B cell (primary cell): Measurements from ENCODE around the gene KCNC1.

ENCODE experiments used
- EZH2 ChIP-seq: IDR thresholded peaks from 2 replicates; pipeline ENCODE4 v1.6.1; 2012; ENCODE audit warnings: borderline replicate concordance, low read depth, mild to moderate bottlenecking, moderate library complexity, low read length; ENCODE audit not compliant: insufficient read depth, poor library complexity, severe bottlenecking
- TF ChIP-seq, protein P1 (sequence below): fragments of 200-600 bp; IDR thresholded peaks from one replicate; pipeline ENCODE4 v1.8.0; 2022; ENCODE audit warnings: antibody characterized with exemption, mild to moderate bottlenecking

DNA sequence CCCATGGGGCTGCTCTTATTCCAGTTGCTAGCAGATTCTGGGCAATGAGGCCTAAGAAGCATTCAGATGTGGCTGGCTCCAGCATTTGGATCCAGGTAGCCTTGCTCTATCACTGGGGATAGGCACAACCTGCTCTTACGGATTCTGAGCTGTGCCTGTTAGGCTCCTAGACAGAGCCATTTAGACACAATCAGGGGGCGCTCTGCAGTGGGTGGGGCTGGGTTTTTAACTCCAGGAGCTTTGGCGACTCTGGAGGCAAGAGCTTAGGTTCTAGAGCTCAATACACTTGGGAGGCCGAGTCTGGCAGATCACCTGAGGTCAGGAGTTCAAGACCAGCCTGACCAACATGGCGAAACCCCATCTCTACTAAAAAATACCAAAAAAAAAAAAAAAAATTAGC lies 32.0 kb downstream of the KCNC1 start:
- TF ChIP-seq, protein P1, sequence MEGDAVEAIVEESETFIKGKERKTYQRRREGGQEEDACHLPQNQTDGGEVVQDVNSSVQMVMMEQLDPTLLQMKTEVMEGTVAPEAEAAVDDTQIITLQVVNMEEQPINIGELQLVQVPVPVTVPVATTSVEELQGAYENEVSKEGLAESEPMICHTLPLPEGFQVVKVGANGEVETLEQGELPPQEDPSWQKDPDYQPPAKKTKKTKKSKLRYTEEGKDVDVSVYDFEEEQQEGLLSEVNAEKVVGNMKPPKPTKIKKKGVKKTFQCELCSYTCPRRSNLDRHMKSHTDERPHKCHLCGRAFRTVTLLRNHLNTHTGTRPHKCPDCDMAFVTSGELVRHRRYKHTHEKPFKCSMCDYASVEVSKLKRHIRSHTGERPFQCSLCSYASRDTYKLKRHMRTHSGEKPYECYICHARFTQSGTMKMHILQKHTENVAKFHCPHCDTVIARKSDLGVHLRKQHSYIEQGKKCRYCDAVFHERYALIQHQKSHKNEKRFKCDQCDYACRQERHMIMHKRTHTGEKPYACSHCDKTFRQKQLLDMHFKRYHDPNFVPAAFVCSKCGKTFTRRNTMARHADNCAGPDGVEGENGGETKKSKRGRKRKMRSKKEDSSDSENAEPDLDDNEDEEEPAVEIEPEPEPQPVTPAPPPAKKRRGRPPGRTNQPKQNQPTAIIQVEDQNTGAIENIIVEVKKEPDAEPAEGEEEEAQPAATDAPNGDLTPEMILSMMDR: no peak
- TF ChIP-seq EZH2: no peak
